Left hindlimb (tissue), 1 donor: Measurements from ENCODE around the gene FAIM2.

Experiments
- DNase-seq: peaks from one replicate; pipeline ENCODE4 v3.0.0-alpha.2; 2018

Gene FAIM2

DNA sequence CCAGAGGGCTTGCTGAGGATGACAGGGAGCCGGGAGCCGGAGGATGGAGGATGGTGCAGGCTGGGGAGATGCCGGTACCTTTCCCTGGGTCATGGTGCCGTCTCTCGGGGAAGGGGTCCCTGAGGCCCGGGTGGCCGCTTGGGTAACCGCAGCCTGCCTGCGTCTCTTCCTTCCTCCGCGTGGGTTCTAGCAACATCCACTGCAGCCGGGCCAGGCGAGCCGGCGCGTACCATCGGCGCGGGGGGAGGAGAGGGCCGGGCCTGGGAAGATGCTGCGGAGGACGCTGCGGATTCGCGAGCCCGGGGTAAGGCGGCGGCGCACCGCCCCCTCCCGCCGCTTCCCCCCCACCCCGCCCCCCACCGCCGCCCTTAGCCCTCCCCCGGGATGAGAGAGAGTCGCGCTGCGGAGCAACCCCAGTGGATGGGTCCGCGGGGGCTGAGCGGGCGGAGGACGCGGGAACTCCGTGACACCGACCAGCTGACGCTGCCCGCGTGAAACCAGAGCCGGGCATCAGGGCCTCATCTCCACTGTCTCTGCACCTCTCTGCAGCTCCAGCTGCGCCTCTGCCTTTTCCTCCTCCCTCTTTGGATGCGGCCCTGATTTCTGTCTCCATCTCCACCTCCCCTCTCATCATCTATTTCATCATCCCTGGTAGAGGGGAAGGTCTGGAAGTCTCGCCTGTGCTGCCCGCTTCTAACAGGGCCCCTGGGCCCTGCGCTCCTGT lies at the start of gene FAIM2:
Gene FAIM2, minus strand, starts transcription at position 201 of the 724 bp plus-strand sequence. Its CDS starts 108 bp downstream, at position 93.
- peak; percentile 80 for DNase-seq

DNA sequence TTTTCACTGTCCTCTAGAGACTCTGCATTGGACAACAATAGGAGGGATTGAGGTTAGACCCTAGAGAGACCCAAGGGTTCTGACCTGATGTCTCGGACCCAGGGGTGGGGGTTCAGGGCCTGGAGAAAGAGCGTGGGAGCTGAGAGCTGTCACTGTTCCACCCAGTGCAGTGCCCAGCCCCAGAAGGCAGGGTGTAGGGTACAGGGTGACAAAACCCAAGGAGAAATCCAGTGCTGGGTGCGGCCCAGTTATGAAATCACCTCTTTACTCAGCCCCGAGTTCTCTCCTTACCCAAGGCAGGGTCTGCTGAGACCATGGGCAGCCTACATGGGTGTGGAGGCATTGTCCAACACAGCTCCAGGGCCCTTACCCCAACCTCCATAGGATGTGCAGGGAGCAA lies 49.5 kb upstream of the FAIM2 start:
- peak; percentile 20 for DNase-seq

DNA sequence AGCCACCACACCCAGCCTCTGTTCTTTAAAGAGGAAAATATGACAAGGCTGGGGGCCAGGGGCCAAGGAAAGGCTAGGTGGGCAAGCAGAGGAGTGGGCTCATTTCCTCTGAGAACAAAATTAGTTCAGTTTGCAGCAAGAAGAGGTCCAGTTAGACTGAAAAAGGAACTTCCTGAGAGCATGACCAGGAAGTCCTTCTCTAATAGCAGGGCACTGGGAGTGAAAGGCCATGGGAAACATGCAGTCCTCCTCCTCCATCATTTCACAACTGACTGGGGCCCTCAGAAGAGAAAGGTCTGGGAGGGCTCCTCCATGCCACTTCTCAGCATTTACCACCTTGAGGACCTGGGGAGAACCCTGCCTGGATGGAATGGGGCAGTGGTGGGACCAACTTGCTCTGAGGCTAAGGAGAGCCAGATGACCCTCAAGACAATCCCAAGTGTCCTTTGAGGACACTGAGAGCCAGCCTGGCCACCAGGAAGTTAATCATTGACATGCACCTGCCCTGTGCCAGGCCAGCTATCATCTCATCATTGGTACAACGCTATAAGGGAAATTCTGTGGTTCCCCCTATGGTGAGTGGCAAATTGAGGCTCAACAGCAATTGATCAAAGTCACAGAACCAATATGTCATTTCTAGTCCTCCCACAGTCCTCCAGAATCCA lies 48.8 kb upstream of the FAIM2 start:
- DNase-seq, result peak; percentile 3

DNA sequence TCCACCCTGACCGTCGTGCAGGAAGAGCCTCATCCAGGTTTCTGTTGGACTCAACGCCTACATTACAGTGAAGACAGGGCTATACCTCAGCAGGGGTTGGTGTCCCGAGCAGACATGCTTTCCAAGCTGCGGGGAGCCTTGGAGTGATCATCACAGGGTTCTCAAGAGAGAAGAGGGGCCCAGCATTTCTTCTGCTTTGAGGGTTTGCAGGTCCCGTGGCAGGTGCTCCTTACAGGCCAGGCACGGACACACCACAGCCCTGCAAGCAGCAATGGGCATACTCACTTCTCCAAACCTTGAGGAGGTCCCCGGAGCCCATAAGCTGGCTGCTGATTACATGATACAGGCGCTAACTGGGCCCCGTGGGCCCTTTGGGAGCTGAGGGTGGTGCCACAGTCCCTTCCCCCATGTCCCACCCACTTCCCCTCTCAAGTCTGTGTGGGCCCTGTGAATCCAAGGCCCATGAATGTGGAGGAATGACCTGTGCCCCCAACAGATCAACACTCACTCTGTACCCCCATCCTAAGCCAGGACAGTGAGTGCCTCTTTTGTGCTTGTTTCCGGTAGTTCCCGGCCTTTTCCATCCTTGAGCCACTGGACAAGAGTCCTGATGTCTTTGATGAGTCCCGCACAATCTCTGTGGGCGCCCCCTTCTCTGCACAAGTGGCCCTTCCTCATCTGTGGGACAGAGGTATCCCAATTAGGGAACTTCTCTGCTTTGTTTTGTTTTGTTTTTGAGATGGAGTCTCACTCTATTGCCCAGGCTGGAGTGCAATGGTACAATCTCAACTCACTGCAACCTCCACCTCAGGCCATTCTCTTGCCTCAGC lies 47.9 kb upstream of the FAIM2 start:
- DNase-seq, result peak; percentile 16

DNA sequence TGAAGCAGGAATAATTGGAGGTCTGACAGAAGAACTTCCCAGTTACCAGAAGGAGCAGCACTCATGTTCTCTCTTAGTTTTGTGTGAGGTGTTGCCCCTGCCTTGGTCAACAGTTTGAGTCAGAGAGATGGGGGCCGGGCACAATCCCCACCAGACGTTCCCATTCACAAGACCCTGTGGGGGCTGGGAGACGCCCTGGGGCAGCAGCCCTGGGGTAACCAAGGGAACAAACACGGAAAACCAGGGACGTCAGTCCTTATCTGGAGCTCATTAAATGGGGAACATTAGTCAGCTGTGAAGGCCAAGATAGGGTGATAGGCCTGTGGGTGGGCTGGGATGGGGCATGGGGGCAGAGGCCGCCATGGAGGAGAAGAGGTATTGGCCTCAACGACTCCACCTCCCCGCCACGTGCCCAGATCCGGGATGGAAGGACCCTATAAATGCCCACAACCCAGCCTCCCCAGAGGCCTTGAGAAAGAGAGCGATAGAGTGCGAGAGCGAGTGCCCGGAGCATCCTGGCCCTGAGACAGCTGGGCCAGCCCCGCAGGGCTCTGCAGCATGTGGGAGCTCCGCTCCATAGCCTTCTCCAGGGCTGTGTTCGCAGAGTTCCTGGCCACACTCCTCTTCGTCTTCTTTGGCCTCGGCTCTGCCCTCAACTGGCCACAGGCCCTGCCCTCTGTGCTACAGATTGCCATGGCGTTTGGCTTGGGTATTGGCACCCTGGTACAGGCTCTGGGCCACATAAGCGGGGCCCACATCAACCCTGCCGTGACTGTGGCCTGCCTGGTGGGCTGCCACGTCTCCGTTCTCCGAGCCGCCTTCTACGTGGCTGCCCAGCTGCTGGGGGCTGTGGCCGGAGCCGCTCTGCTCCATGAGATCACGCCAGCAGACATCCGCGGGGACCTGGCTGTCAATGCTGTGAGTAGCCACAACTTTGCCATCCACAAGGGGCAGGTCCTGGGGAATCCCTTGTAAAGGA lies 46.9 kb upstream of the FAIM2 start, which contains the start of gene AQP2:
Gene AQP2, plus strand, starts transcription at position 465 of the 979 bp plus-strand sequence. Its CDS starts 94 bp downstream, at position 559.
- no peak for DNase-seq

DNA sequence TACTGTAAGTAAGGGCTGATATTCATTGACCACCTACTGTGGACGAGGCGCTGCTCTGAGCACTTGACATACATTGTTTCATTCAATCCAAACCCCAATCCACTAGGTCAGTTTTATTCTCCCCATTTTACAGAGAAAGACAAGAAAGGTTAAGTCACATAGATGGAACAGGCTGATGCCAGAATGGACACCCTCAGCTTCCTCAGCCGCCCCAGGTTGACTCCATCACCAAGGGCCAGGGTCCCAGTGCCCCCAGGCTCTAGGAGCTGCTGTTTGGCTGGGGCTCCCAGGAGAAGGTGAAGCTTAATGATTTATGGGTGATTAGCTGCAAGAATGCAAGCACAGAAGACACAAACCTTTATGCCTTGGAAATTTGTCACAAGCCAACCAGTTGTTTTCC lies 46.2 kb upstream of the FAIM2 start:
- DNase-seq, result no peak

DNA sequence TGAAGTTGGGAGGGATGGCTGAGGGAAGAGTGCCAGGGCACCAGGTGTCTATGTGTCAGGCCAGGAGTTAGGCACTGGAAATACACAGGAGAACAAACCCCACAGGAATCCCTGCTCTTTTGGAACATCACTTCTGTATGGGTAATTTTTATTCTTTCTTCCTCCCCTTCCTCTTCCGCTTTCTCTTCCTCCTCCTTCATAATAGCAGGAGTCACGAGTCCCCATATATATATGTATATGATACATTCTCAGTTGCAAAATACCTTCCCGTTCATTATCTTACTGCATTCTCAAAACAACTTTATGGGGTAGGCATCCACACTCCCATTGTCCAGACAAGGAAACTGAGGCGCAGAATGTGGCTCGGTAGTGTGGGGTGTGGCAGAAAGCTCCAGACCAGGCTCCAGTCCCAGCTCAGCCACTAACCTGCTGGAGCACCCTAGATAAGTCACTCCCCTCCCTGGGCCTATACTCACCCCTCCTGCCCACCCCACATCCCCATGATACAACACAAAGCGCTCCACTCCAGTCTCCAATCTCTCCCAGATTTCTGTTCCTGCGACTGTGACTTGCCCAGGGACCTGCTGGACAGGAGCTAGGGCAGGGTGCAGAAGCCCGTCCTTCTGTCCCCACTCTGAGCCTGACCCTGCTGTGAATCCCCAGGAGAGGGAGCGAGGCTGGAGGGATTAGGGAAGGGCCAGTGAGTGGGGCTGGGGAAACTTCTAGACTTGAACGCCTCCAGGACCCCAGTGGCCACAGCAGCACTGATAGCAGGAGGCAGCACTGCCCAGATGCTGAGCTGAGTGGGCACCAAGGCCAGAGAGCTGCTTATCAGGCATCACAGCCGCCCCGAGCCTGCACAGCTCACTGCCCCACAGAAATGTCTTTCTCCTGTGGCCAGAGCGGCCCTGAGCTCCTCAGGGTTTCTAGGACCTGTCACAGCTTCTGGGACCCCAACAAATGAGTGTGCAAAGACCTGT lies 45.5 kb upstream of the FAIM2 start:
- no peak for DNase-seq

DNA sequence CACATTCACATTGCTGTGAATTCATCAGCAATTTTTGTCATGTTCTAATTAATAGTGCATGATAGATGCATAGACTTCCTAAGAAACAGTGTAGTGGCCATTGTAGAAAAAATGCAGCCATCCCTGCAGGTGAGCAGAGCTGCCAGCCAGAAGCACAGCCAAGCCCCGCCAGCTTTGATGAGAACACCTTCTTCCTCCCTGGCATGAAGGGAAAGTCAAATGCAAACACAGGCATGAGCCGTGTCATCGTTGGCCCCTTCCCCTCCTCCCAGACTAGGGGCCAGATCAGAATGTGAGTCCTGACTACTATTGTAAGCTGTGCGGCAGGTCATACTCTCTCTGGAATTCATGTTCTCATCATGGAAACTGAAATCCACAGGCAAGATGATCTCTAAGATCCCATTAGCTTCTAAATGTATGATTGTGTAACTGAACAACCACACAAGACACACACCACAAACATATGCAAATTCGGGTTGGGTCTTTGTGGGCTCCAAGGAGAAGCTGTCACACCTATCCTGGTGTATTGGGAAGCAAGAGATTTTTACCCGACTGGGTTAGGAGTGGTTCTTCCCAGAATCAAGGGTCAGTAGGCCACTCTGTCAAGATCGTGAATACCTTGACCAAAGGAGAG lies 44.0 kb upstream of the FAIM2 start:
- DNase-seq, result no peak

DNA sequence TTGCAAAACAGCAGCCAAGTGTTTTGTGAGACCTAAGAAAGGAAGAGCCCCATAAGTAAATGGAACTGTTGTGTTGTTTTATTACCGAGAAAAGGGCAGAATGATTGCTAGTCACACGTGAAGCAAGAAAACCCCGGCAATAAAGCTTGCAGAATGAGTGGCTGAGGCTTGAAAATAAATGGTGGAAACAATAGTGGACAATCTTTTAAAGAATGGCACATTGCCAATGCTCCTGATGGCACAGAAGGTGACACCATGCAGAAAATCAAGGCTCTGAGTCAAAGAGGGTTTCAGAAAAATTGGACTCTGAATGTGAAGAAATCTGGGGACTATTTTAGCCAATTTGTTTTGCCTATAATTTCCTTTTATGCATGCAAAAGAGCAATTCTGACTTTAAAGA lies 42.8 kb upstream of the FAIM2 start:
- no peak for DNase-seq

DNA sequence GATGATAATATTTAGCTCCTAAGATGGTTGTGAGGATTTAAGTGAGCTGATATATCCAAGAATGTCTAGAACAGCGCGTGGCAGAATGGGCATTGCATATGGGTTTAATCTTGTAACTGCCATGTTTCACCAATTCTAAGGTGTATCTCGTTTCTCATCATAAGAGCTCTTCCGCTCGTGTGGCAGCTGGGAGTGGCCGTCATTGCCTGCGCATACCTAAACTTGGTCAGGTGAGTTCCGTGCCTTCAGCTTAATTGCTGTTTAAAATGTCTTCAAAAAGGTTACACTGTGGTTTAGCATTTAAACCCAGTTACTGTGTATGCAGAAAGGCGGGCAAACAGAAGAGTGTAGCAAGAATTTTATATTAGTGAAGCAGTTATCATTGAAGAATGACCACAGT lies 42.4 kb upstream of the FAIM2 start:
- DNase-seq, result no peak

DNA sequence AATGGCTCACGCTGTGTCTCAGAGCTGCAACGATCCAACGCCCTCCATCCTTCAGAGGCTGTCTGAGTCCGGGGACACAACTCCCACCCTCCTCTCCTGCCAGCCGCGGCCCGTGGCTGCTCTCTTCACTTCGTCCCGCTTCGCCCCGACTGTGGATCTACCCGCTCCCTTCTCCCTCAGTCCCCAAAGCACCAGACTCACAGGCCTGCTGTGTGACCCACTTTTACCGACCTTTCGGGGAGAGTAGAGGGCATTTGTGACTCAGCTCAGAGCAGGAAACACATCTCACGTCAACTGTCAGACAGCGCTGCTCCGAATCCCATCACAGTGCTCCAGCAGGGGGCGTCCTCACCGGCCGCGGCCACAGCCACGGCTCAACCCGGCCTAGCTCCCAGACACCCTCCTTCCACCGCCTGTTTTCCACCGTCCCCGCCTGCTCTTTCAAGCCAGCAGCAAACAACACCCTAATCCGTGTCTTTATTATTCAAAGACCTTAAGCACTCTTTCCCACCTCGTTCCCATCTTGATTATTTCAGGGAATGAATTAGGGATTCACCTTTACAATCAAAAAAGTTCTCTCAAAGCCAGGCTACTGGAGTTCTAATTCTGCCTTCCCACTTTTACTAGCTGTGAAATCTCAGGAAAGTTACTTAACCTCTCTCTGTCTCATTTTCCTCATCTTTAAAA lies 41.8 kb upstream of the FAIM2 start:
- DNase-seq, result peak; percentile 78

DNA sequence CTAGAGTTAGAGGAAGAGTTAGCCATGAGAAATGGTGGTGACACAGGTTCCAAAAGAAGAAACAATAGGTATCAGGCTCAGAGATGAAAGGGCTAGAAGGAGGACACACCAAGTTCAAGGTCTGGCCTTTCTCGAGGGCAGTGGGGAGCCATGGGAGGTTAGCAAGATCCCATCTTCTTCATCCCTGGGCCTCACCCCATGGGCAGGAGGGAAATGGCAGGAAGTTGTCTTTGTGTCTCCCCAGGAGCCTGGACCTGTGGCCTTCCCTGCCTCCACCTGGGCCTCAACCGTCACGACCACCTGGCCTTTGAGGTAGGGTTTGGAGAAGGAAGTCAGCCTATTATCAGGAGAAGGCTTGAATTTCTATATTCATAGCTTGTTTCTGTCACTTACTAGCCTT lies 41.0 kb upstream of the FAIM2 start:
- no peak for DNase-seq

DNA sequence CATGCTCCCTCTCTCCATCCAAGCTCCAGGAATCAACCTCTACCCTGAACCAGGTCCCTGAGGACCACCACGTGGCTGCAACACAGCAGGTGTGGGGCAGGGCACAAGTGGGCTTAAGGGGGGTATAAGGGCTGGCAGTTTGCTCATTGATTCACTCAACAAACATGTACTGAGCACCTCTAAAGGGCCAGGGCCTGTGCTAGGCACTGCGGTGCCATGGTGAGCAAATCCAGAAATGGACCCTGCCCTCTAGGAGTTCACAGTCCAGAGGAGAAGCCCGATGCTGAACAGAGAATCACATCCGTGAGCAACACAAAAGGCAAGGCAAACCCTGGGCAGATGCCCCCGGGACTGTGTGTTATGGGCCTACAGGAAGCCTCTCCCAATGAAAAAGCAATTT lies 40.3 kb upstream of the FAIM2 start:
- DNase-seq, result no peak

DNA sequence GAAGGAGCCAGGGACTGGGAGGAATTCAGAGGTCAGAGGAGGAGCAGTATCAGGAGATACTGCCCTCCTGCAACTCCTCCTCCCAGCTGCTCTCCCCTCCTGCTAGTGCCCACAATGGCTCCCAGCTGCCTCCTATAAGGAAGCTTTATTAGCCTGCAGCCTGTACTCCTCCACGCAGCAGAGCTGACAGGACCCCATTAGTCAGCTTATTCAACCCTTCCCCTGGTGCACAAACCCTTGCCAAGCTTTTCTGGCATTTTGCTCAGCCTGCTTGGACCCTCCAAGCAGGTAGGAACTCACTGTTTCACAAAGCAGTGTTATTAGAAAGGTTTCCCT lies 39.9 kb upstream of the FAIM2 start:
- no peak for DNase-seq

DNA sequence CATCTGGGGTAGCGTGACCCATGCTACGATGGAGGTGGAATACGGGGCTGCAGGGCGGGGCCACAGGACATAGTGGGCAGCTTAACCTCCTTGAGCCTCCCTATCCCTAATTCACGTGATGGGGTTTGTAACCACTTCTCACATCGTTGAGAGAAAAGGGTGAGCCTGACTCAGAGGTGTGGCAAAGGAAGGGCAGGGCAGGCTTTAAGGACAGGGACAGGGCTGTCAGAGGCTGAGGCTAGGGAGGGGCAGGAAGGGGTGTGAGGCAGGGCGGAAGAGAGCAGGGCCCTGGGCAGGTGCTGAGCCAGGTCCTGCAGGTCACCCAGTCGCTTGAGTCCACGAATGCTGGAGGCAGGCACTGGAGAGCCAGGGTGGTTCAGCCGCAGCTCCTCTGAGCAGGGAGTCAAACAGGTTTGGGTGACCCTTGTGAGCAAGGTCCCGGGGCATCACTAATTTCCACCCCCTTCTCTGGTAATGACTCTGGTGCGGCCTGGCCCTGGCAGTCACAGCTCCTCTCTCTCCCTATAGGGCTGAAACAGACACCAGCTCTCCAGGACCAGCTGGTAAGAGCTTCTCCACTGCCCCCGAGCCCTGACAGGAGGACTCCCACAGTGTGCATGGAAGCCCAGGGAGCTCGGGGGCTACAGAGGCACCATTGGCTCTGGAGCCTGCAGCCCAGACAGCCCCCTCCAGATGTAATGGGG lies 39.4 kb upstream of the FAIM2 start:
- DNase-seq, result no peak

DNA sequence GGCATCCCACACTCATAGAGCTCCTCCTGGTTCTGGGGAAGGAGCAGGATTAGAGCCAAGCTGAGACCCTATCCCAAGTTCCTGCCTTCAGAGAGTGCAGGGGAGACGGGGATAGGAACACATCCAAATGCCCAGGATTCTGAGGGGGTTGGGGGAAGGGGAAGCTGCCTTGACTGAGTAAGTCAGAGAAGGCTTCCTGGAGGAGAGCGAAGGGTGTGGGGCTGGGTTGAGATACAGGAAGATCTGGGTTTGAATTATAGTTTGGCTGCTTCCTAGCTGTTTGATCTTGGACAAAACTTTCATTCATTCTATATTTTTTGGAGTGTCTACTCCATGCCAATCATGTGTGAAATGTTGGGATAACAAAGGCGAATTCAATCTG lies 38.8 kb upstream of the FAIM2 start:
- no peak for DNase-seq

DNA sequence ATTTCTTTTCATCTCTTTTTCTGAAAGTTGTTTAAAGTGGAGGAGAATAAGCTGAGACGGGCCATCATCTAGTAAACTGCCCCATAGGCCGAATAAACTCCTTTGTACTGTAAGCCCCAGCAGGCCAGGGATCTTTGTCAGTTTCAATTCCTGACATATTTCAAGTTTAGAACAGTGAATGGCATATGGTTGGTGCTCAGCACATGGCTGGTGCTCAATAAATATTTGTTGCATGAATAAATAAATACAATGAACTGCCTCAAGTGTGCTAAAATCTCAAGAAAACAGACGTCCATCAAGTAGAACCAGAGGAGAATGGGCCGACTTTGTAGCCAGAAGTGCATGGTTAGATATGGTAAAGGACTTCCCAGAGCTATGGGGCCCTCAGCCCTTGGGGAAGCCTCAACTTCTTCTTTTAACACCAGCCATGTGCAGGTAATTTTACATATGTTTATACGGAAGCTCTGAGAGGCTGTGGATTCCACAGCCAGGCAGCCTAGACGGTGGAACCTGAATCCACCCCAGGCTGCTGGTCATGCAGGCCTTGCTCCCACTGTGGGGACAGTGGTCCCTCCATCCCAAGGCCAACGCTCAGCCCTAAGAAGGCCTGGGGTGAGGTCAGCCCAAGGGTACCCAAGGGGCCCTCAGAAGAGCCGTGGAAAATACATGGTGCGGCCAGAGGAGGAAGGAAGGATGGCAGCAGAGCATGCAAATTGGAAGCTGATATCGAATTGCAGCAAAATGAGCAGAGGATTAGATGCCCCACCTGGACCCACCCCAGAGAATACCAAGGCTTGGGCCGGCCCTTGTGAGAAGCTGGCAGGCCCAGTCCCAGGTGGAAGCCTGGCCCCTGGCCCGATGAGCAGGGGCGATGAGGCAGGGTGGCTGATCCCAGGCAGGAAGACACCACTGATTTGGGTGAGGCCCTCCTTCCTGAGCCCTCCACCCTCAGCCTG lies 38.1 kb upstream of the FAIM2 start:
- DNase-seq, result no peak

DNA sequence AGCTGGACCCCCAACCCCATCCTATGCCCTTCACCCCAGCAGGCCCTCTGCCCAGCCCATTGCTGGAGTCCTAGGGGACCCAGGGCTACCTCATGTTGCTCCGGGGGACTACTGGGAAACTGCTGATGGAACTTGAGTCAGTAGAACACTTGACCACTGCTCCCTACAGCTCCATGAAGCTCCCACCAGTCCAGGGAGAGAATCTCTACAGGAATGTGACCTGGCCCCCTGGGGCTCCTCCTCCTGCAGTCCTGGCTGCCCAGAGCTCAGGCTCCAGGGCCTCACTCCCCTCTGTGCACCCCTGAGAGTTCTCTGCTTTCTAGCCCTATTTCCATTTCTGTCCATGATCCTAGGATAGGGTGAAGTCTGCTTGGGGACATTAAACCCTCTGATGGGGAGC lies 36.0 kb upstream of the FAIM2 start:
- no peak for DNase-seq
